HG02763 (cell line): ENCODE data around the gene RRAS2.
A peak's percentile ranks its signal among the peaks of the same experiment; 100 is the strongest.
"Not testable (repeated sequence)": the region's sequence is repeated elsewhere in the genome, so short reads cannot be mapped to it uniquely, and the experiment has no call there.

Source experiments
- ATAC-seq: cut with Tn5 transposase; IDR thresholded peaks from one replicate; pipeline ENCODE4 v1.9.1; 2021; ENCODE audit warnings: mild to moderate bottlenecking, moderate library complexity; ENCODE audit not compliant: unreplicated experiment

The RRAS2 gene

GRCh38 chr11:14259878-14260277 is 99.1 kb downstream of the RRAS2 start:
- ATAC-seq = no peak

- ATAC-seq = no peak
These were observed 99.7 kb downstream of the RRAS2 start for GRCh38 chr11:14259186-14259784.

GRCh38 chr11:14258221-14258935 is 100.6 kb downstream of the RRAS2 start:
- ATAC-seq = no peak

DNA sequence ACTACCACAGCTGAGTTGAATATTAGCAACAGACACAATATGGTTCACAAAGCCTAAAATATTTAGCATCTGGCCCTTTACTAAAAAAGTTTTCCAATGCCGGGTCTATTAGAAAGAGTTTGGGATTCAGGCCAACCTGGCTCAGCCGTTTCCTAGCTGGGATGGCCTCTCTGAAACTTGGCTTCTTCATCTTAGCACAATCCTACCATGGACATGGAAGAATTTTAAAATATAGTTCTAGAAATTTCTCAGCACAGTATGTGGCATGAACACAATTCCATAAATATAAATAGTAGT is 103.8 kb downstream of the RRAS2 start:
- ATAC-seq = no peak

DNA sequence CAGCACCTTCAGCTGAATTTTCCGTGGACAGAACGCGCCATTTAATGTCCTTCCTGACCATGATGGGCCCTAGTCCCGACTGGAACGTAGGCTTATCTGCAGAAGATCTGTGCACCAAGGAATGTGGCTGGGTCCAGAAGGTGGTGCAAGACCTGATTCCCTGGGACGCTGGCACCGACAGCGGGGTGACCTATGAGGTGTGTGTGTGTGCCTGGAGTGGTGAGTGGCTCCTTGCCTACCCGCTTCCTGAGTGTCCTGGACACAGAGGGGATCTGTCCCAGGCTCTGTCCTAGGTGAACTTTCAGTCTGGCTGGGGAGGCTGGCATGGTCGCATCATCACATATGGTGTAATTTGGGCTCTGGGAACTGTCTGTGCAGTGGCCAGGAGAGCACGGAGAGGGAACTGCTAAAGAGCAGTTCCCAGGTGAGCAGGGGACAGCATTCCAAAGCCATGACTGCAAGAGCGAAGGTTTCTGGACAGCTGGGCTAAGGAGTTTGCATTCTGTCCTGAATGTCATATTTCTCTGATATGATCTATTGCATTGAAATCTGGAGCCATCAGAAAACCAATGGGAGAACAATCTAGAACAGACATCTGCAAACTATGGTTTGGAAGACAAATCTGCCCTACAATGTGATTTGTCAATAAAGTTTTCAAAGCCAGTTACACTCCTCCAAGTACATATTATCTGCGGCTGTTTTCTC is 104.3 kb downstream of the RRAS2 start:
- ATAC-seq = no peak

- ATAC-seq = no peak
These were observed 105.1 kb downstream of the RRAS2 start for GRCh38 chr11:14253840-14254239.

DNA sequence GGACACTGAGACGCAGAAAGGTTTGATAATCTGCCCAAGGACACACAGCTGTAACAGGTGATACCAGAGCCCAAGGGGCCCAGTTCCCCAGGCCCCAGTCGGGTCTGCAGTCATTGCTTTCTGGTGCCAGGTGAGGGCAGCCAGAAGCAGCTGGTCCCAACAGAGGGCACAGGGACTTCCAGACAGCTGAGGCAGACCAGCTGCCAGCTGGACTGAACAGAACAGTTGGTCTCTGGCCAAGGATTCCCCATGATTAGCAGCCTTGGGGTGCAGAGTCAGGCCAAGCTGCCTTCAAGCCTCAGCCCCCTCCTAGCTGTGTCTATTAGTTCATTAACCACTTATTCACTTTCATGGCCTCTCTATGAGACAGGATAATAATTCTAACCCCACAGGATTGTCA is 105.6 kb downstream of the RRAS2 start:
- no peak for ATAC-seq

- ATAC-seq = not testable (repeated sequence)
These were observed 106.5 kb downstream of the RRAS2 start for GRCh38 chr11:14252501-14252900.

DNA sequence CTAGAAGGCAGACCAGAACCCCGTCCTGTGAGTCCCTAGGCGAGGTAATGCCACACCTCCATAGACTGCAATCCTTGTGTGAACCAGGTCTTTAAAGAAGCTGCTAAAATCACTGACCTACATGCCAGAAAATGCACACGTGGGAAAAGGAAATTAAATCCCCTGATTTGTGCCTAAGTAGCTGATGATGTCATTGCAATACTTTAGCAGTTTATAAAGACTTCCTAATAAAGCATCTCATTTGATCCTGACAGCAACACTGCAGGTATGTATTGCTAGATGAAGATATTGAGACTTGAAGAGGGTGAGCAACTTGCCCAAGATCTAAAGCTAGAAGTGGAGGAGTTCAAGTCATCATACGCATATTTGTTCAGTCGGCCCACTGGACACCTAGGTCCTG is 107.2 kb downstream of the RRAS2 start:
- no peak for ATAC-seq

- ATAC-seq = no peak
These were observed 109.6 kb downstream of the RRAS2 start for GRCh38 chr11:14249121-14249963.

GRCh38 chr11:14248580-14248981 is 110.4 kb downstream of the RRAS2 start:
- no peak for ATAC-seq

DNA sequence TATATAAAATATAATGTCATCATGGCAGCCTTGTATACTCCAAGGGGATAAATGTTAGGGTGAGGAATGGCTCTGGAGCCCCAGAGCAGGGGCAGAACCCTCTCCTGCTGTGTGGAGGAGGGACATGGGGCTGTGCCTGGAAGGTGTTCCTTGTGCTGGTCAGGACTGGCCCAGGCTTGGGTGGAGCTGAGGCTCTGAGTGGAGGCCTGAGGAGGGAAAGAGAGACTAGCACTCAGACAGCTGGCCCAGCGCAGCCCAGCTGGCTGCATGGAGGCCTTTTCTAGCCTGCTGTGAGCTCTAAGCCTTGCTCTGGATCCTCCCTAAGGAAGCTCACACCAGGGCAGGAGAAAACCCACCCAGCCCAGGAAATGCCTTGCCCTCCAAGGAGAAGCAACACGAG is 113.5 kb downstream of the RRAS2 start:
- ATAC-seq = no peak

DNA sequence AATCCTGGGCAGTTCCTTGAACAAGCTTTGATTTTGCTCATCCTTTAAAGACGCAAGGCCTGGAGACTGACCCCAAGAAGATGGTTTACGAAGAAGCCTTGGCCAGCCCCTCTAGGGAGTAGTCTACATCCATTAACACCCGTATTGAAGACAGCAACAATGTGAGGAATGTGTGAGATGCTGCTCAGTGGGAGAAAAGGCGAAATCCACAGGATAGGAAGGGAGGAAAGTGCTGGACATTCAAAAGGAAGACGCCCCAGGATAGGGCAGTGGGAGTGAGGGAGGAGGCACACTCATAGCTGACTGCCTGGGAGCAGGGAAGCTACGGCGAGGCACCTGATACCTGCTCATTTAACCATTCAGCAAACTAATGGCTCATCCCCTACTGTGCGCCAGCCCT is 114.1 kb downstream of the RRAS2 start:
- no peak for ATAC-seq

DNA sequence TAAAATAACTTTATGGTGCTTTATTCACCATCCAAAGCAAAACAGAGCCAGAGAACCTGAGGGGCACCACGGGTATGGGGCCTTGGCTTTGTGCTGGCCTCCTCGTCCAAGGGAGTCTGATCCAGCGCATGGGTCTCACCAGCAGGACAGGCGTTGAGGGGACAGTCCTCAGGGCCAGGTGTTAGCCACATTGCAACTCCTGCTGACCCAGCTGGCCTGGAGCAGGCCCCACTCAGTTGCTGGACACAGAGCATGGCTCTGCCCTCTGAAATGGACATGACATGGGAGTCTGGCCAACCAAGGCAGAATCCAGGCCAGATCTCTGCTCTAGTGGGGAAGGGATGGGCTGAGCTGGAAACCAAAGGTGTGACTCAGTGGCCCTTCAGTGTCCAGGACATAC is 116.2 kb downstream of the RRAS2 start:
- no peak for ATAC-seq

- no peak for ATAC-seq
These were observed 116.8 kb downstream of the RRAS2 start for GRCh38 chr11:14242187-14242586.

GRCh38 chr11:14240951-14241350 is 118.0 kb downstream of the RRAS2 start:
- no peak for ATAC-seq

DNA sequence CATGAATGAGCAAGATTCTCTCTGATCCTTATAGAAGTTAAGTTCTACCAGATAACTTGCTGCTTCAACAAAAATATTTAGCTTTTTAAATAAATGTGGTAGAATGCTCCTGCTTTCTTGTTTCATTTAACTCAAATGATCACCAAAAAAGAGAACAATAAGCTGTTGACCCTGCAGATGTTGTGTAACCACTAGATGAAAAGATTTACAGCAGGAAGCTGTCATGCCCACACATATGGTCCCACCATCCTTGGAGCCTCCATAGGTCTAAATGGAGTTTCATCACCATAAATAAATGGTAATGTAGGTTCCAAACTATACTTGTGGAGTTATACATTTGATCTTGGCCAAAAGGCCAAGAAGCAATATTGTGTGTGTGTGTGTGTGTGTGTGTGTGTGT is 118.8 kb downstream of the RRAS2 start:
- ATAC-seq = no peak

GRCh38 chr11:14237444-14237961 is 121.5 kb downstream of the RRAS2 start:
- ATAC-seq = peak; percentile 96

DNA sequence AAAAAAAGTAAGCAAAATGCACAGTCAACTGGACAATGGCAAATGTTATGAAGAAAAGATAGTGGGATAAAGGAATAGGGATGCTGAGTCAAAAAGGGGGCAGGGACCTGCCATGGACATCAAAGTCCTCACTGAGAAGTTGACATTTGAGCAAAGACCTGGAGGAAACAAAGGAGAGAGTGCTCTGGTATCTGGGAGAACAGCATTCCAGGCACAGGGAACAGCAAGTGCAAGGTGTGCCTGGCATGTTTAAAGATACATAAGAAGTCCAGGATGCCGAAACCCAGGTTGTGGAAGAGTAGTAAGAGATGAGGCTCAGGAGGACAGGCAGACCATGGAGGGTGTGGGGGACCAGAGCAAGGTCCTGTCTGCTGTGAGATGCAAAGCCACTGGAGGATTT is 123.3 kb downstream of the RRAS2 start:
- no peak for ATAC-seq

GRCh38 chr11:14234446-14234845 is 124.5 kb downstream of the RRAS2 start:
- no peak for ATAC-seq

DNA sequence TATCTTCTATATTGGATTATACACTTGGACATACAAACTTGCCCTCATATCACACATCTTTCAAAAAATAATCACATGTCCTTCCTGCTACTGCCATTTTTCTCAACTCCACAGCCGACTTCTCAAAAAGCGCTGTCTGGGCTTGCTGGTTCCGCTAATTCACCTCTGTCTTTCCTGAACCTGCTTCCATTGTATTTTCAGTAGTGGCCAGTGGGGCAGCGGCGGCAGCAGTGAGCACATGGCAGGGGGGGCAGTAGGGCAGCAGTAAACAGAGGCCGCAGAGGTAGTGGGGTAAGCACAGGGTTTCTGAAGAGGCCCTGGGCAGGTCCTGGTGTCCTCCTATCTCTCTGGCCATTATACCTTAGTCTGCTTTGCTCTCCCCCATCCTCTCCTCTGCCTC is 126.3 kb downstream of the RRAS2 start:
- no peak for ATAC-seq
